A673 (cell line): ENCODE data around the gene UGT1A8. TPM values are rescaled to one million over a fixed set of nuclear protein-coding genes. Genes with fewer than 3 reads are reported as not detected.
"Not testable (repeated sequence)": the region's sequence is repeated elsewhere in the genome, so short reads cannot be mapped to it uniquely, and the experiment has no call there.

Experiments
- BruUV-seq: library from RNA; stranded (reverse); fragments of 400-500 nt; replicated peaks from 2 replicates; lab custom pipeline; 2021; lab: Mats Ljungman, UMichigan
- CTCF ChIA-PET: fragments of 300-600 bp; sonication (Branson Sonifier 250); formaldehyde crosslinking; loops from one replicate; lab custom pipeline; 2022; ENCODE audit warnings: antibody characterized with exemption; lab: Charles Lee
- POLR2A ChIA-PET: fragments of 300-600 bp; sonication (Branson Sonifier 250); formaldehyde crosslinking; loops from one replicate; lab custom pipeline; 2022; ENCODE audit warnings: antibody characterized with exemption; ENCODE audit not compliant: low non-redundant PET; lab: Charles Lee
- DNase-seq: peaks from one replicate; pipeline ENCODE4 v3.0.0-alpha.2; 2015; ENCODE audit warnings: low spot score
- H3K27ac ChIP-seq: fragments of 200-600 bp; sonication (generic); 2 replicates; pipeline ENCODE4 v1.5.1; 2016; ENCODE audit warnings: mixed run types, low read depth, mild to moderate bottlenecking, mixed read lengths, antibody characterized with exemption, low read length; ENCODE audit not compliant: poor library complexity, severe bottlenecking
- H3K27me3 ChIP-seq: fragments of 200-600 bp; sonication (generic); replicated peaks from 2 replicates; pipeline ENCODE4 v1.6.1; 2017; ENCODE audit warnings: mixed run types, low read depth, mild to moderate bottlenecking, mixed read lengths, antibody characterized with exemption, low read length; ENCODE audit not compliant: insufficient read depth, poor library complexity
- H3K36me3 ChIP-seq: fragments of 200-600 bp; sonication (generic); 2 replicates; pipeline ENCODE4 v1.6.1; 2016; ENCODE audit warnings: mixed run types, mild to moderate bottlenecking, mixed read lengths, antibody characterized with exemption, low read length; ENCODE audit not compliant: insufficient read depth, poor library complexity, severe bottlenecking
- H3K4me1 ChIP-seq: fragments of 200-600 bp; sonication (generic); 2 replicates; pipeline ENCODE4 v1.6.1; 2017; ENCODE audit warnings: mixed run types, mild to moderate bottlenecking, mixed read lengths, antibody characterized with exemption, low read length; ENCODE audit not compliant: insufficient read depth, poor library complexity, severe bottlenecking
- H3K4me3 ChIP-seq: fragments of 200-600 bp; sonication (generic); 2 replicates; pipeline ENCODE4 v1.5.1; 2016; ENCODE audit warnings: low read depth, mixed run types, mild to moderate bottlenecking, mixed read lengths, low read length; ENCODE audit not compliant: poor library complexity, severe bottlenecking
- H3K9me3 ChIP-seq: fragments of 200-600 bp; sonication (generic); 2 replicates; pipeline ENCODE4 v1.6.1; 2016; ENCODE audit warnings: mixed run types, low read depth, mild to moderate bottlenecking, mixed read lengths, antibody characterized with exemption, low read length; ENCODE audit not compliant: poor library complexity, severe bottlenecking
- EZH2 ChIP-seq: fragments of 200-600 bp; sonication (generic); IDR thresholded peaks from 2 replicates; pipeline ENCODE4 v1.6.1; 2017; ENCODE audit warnings: borderline replicate concordance, low read depth, mild to moderate bottlenecking, mixed read lengths, antibody characterized with exemption, low read length; ENCODE audit not compliant: poor library complexity, severe bottlenecking
- intact Hi-C: fragments of 100-400 bp; cut with micrococcal nuclease; formaldehyde crosslinking; loops from one replicate; pipeline ENCODE4 v1.10.0; 2022; ENCODE audit not compliant: unreplicated experiment
- total RNA-seq: library from RNA; stranded (reverse); gene quantifications from 2 replicates; pipeline ENCODE4 v1.2.3, GENCODE V29; 2021
- TF ChIP-seq, protein P1 (sequence below): fragments of 300-800, 200-600 bp; sonication (generic); conservative IDR thresholded peaks from 2 replicates; pipeline ENCODE4 v1.5.1; 2017; ENCODE audit warnings: low read depth, mild to moderate bottlenecking, antibody characterized with exemption, low read length, moderate library complexity, mixed read lengths

The UGT1A8 gene
- total RNA-seq, 1 experiment from 2014 or later: not detected

DNA sequence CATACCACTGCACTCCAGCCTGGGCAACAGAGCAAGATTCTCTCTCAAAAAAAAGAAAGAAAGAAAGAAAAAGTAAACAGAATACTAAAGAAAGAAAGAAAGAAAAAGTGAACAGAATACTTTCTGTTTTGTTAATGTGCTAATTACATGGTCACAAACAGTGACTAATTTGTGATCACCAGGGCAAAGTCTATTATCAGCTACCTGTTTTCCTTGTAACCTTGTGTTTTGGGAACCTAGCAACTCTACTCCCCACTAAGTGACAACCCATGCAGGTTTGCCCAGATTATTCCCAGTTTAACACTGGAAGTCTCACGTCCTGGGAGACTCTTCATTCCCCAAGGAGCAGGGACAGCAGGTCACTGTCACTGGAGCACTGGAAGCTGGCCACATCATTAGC, 37.6 kb downstream of the UGT1A8 start:
- no peaks in the 10 kb centered on the region for H3K4me1 ChIP-seq
- no peaks in the 10 kb centered on the region for H3K9me3 ChIP-seq
- intact Hi-C loops: no loop called here
- no peaks in the 10 kb centered on the region for H3K27me3 ChIP-seq
- CTCF ChIA-PET: no interaction called here
- POLR2A ChIA-PET: no interaction called here
- no peaks in the 10 kb centered on the region for H3K36me3 ChIP-seq
- TF ChIP-seq EZH2: no peak
- TF ChIP-seq, protein P1, sequence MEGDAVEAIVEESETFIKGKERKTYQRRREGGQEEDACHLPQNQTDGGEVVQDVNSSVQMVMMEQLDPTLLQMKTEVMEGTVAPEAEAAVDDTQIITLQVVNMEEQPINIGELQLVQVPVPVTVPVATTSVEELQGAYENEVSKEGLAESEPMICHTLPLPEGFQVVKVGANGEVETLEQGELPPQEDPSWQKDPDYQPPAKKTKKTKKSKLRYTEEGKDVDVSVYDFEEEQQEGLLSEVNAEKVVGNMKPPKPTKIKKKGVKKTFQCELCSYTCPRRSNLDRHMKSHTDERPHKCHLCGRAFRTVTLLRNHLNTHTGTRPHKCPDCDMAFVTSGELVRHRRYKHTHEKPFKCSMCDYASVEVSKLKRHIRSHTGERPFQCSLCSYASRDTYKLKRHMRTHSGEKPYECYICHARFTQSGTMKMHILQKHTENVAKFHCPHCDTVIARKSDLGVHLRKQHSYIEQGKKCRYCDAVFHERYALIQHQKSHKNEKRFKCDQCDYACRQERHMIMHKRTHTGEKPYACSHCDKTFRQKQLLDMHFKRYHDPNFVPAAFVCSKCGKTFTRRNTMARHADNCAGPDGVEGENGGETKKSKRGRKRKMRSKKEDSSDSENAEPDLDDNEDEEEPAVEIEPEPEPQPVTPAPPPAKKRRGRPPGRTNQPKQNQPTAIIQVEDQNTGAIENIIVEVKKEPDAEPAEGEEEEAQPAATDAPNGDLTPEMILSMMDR: no peak
- H3K27ac ChIP-seq: no peak overlapping the region
- DNase-seq: no peak
- no peak overlapping the region for H3K4me3 ChIP-seq
- no TSS peak for BruUV-seq

DNA sequence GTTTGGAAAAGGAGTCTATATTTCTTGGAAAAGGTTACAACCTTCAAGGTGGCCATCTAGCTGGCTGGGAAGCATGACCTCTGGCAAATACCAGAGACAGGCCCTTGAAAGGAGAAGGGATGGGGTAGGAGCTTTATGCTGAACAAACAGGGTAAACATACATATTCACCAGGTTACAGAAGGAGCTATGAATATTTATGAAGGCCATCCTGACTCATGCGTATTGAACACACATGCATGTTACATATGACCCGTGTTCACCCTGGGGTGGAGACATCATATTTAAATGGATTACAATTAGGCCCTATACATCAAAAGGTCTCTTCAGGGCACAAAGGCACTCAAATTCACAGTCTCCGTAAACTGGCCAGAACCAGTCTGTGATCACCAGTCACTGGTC, 38.5 kb downstream of the UGT1A8 start:
- H3K4me3 ChIP-seq, H3K9me3 ChIP-seq, intact Hi-C loops, BruUV-seq, CTCF ChIA-PET, DNase-seq, POLR2A ChIA-PET, H3K4me1 ChIP-seq, H3K27me3 ChIP-seq, H3K36me3 ChIP-seq, H3K27ac ChIP-seq: not testable (repeated sequence)

DNA sequence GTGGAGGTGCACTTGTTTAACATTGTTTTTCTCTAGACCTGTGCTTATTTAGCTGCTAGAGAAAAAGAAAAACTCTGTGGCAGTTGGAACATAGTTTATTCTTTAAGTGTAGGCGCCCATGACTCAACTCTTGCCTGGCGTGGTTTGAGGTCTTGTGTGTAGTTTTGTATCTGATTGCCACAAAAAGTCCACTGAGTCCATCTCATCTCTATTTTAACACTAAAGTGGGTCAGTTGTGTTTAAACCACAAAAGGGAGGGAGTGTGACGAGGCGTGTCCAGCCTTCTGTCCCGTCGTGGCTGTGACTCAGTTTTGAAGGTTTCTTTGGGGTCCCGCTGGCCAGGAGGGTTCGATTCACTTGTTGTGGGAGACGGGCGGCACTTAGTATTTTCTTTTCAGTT, 39.0 kb downstream of the UGT1A8 start:
- TF ChIP-seq EZH2: no peak
- TF ChIP-seq, protein P1: no peak
- H3K27me3 ChIP-seq: no peaks in the 10 kb centered on the region
- ChIA-PET CTCF (no interaction called here), POLR2A (no interaction called here)
- no TSS peak for BruUV-seq
- H3K9me3 ChIP-seq: no peaks in the 10 kb centered on the region
- H3K27ac ChIP-seq: no peak overlapping the region
- H3K4me3 ChIP-seq: no peak overlapping the region
- H3K4me1 ChIP-seq: no peaks in the 10 kb centered on the region
- no peak for DNase-seq
- H3K36me3 ChIP-seq: no peaks in the 10 kb centered on the region
- intact Hi-C loops: no loop called here

DNA sequence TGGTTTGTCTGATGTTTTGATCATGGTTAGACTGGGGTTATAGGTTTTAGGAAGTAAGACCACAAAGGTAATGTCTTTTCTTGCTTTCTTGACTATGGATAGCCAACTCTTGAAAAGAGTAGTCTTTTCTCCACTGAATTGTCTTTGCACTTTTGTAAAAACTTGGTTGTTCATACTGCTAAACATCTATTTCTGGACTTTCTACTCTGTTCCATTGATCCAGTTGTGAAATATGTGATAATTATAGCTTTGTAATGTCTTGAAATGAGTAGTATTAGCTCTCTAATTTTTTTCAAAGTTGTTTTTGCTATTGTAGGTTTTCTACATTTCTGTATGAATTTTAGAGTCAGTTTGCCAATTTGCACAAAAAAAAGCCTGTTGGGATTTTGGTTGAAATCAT, 41.2 kb downstream of the UGT1A8 start:
- no peak overlapping the region for H3K27ac ChIP-seq
- no peaks in the 10 kb centered on the region for H3K4me1 ChIP-seq
- no peak for DNase-seq
- CTCF ChIA-PET: no interaction called here
- intact Hi-C loops: no loop called here
- no peaks in the 10 kb centered on the region for H3K36me3 ChIP-seq
- no peaks in the 10 kb centered on the region for H3K27me3 ChIP-seq
- TF ChIP-seq, protein P1: no peak
- TF ChIP-seq EZH2: no peak
- no TSS peak for BruUV-seq
- no peaks in the 10 kb centered on the region for H3K9me3 ChIP-seq
- H3K4me3 ChIP-seq: no peak overlapping the region
- POLR2A ChIA-PET: no interaction called here
